Neural cell (in vitro differentiated cells): ENCODE measurements around the gene NCK2.

Experiments
- CTCF ChIP-seq: fragments of 450-650 bp; IDR thresholded peaks from 2 replicates; pipeline ENCODE4 v1.5.1; 2014; ENCODE audit warnings: antibody characterized with exemption, mild to moderate bottlenecking, moderate library complexity; ENCODE audit not compliant: poor library complexity, severe bottlenecking
- POLR2AphosphoS5 ChIP-seq: IDR thresholded peaks from 2 replicates; pipeline ENCODE4 v1.6.1; 2012
- TAF1 ChIP-seq: IDR thresholded peaks from 2 replicates; pipeline ENCODE4 v1.6.1; 2012; ENCODE audit warnings: low read depth

- TF ChIP-seq CTCF: no peak
- no peak for TF ChIP-seq POLR2AphosphoS5
- TF ChIP-seq TAF1: no peak
Measured at GRCh38 chr2:105698820-105699219, 45.9 kb upstream of the NCK2 start.
